HG03558 (cell line): ENCODE results near the gene CT45A9.
"Not testable (repeated sequence)": the region's sequence is repeated elsewhere in the genome, so short reads cannot be mapped to it uniquely, and the experiment has no call there.

Experiments
- ATAC-seq: cut with Tn5 transposase; IDR thresholded peaks from one replicate; pipeline ENCODE4 v1.9.1; 2021; ENCODE audit warnings: moderate number of reproducible peaks; ENCODE audit not compliant: unreplicated experiment; ENCODE audit errors: extremely low read depth

The CT45A9 gene, protein sequence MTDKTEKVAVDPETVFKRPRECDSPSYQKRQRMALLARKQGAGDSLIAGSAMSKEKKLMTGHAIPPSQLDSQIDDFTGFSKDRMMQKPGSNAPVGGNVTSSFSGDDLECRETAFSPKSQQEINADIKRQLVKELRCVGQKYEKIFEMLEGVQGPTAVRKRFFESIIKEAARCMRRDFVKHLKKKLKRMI

DNA sequence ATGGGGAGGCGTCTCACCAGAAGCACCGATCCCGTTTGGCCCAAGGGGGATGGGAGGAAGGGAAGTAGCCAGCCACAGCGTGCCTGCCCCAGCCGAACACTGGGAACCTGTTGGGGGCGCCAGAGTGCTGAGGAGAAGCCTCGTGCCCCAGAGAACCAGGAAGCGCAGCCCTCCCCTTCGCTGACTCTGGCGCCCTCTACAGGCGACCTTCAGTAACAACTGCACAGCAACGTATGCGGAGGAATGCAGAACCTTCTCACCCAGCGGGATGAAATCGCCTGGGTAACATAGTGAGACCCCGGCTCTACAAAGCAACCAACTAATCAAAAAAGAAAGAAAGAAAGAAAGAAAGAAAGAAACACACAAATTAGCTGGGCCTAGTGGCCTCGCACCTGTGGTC is at the start of gene CT45A9:
Gene CT45A9 (minus strand): TSS at position 101 of the 400 bp plus-strand sequence. CDS start 3,751 bp downstream, outside the sequence.
- not testable (repeated sequence) for ATAC-seq

GRCh38 chrX:135920516-135920915 is 48.9 kb upstream of the CT45A9 start:
- ATAC-seq: not testable (repeated sequence)

GRCh38 chrX:135914404-135914803 is 42.8 kb upstream of the CT45A9 start:
- ATAC-seq: no peak

DNA sequence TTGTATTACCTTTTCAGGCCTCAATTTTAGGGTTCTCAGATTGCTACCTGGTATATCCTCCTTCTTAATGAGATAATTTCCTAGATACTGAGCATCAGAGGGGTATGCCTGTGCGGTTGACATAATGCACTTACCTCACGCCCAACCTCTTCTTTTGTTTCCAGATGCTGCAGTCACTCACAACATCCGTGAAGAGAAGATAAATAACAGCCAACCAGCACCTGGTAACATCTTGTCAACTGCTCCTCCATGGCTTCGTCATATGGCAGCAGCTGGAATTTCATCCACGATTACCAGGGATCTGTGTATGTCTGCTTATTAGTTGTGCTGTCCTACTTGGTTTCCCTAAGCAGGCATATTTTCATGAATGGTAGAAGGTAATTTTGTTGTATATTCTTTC is 38.6 kb upstream of the CT45A9 start:
- ATAC-seq: no peak

DNA sequence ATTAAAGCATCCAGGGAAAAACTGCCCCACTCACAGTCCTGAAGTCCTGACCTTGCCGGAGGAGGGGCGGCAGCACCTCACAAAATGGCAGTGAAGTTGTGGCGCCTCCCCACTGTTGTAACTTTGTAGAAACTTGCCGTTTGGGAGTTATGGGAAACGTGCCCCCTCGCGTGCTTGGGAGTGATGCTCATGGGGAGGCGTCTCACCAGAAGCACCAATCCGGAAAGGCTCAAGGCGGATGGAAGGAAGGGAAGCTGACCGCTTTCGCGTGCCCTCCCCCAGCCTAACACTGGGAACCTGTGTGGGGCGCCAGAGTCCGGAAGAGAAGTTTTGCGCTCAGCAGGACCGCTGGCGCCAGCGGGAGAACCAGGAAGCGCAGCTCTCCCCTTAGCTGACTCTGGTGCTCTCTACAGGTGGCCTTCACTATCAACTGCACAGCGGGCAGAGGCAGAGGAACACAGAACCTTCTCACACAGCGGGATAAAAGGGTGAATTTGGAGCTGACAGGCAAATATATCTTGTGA is 21.7 kb upstream of the CT45A9 start, which contains the start of the genes CT45A10 and SAGE1:
Gene CT45A10 (minus strand): TSS at position 151 of the 524 bp plus-strand sequence. CDS start 8,100 bp downstream, outside the sequence.
Gene SAGE1 (plus strand): TSS at position 423 of the 524 bp plus-strand sequence. CDS start 2,527 bp downstream, outside the sequence.
- no peak for ATAC-seq

- ATAC-seq: no peak
Observed at GRCh38 chrX:135892781-135893180, 21.2 kb upstream of the CT45A9 start.

GRCh38 chrX:135890087-135890585 is 18.5 kb upstream of the CT45A9 start:
- no peak for ATAC-seq

GRCh38 chrX:135888976-135889375 is 17.4 kb upstream of the CT45A9 start:
- ATAC-seq: not testable (repeated sequence)

DNA sequence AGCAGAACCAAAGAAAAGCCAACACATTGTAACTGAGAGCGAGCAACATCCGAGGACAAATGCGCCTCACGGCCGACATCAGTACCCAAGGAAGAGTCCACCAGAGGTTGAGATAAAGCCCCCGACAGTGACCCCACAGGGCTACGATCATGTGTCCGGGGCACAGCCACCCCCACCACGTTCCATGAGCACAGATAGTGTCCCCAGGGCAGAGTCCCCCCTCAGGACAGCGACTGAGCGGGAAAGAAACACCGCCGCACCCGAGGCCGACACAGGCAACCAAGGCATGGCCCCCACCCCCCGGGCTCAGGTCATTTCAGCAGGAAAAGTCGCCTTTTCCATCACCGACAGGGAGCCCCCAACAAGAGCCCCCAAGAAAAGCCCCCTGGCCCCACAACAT is 16.6 kb upstream of the CT45A9 start:
- not testable (repeated sequence) for ATAC-seq

- ATAC-seq: not testable (repeated sequence)
Observed at GRCh38 chrX:135882741-135883140, 11.1 kb upstream of the CT45A9 start.

GRCh38 chrX:135854438-135854837 is 17.2 kb downstream of the CT45A9 start, which contains the start of gene CT45A8:
Gene CT45A8 (minus strand): TSS chrX:135854538. CDS start chrX:135850783, 3,755 bp downstream.
- not testable (repeated sequence) for ATAC-seq

- ATAC-seq: not testable (repeated sequence)
Observed at GRCh38 chrX:135837180-135837579, 34.4 kb downstream of the CT45A9 start, which contains the start of gene CT45A7. Gene CT45A7 (minus strand): TSS chrX:135837280. CDS start chrX:135833533, 3,747 bp downstream.

DNA sequence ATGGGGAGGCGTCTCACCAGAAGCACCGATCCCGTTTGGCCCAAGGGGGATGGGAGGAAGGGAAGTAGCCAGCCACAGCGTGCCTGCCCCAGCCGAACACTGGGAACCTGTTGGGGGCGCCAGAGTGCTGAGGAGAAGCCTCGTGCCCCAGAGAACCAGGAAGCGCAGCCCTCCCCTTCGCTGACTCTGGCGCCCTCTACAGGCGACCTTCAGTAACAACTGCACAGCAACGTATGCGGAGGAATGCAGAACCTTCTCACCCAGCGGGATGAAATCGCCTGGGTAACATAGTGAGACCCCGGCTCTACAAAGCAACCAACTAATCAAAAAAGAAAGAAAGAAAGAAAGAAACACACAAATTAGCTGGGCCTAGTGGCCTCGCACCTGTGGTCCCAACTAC is 51.7 kb downstream of the CT45A9 start, which contains the start of gene CT45A2:
Gene CT45A2 (minus strand): TSS at position 101 of the 400 bp plus-strand sequence. CDS start 3,747 bp downstream, outside the sequence.
- not testable (repeated sequence) for ATAC-seq
